ENCODE measurements around the gene TPRG1. TPM values are rescaled to one million over a fixed set of nuclear protein-coding genes. Genes with fewer than 3 reads are reported as not detected.

The TPRG1 gene
- total and polyA plus RNA-seq, 2 of the 4 experiments (the other 2 are of a cell fraction), result 0.17 TPM; not detected in 1

DNA sequence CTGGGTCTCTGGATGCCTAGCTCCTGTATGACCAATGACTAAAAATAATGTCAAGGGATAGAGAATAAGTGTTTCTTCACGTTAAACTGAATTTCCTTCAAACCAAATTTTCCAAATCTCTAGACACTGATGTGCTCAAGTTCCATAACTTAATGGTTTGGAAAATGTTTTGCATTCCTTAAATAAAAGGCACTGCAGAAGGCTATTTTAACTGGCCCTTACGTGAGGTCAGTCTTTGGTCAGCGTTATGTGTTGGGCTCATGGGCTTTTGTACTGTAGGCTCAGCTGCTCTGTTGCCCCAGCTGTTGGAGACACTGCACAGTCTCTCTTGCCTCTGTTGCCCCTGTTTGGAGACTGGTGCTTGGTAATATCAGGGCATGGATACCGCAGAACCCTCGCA lies 188.5 kb downstream of the TPRG1 start:
- CTCF ChIA-PET, result interaction anchor here (0.6 kb wide), 1 partner anchor 246 kb away, joined by 6 read pairs; no protein-coding TSS in a partner anchor
- BruUV-seq (replicated peaks), result no TSS peak

More for the DNA sequence above, 188.5 kb downstream of the TPRG1 start:
- no peak overlapping the region for H4K8ac ChIP-seq (ENCODE audit: low read depth in 2 of 2, low read length in 2 of 2)
- H3K27ac ChIP-seq (ENCODE audit: insufficient read depth, low read length), result no peak overlapping the region
- DNase-seq (no peak), ATAC-seq (ENCODE audit: low read depth) (no peak)
- no peak overlapping the region for H2BK5ac ChIP-seq (ENCODE audit: low read depth, low read length, poor library complexity, severe bottlenecking)
- H3K79me1 ChIP-seq (ENCODE audit: low read depth in 1 of 2, low read length in 2 of 2), result no peaks in the 10 kb centered on the region
- H2BK15ac ChIP-seq (ENCODE audit: low read depth, low read length), result no peak overlapping the region
- peaks cover 5% of the 10 kb centered on the region; the same call in 1 of the 2 replicates for H3K4me1 ChIP-seq (ENCODE audit: control insufficient read depth, insufficient read depth, low read length)
- no peak overlapping the region for H3K14ac ChIP-seq (replicated peaks; ENCODE audit: low read depth, low read length)
- intact Hi-C loops (cut with micrococcal nuclease) (no loop called here), dilution Hi-C loops (cut with HindIII; ENCODE audit: low sequenced_read_pairs, unreplicated experiment) (no loop called here), in situ Hi-C loops (cut with MboI; ENCODE audit: low sequenced_read_pairs) (no loop called here)
- no peak overlapping the region for H2AK5ac ChIP-seq (ENCODE audit: low read depth, low read length)
- H3K9me1 ChIP-seq (ENCODE audit: insufficient read depth, low read length), result no peaks in the 10 kb centered on the region
- H3K36me3 ChIP-seq (ENCODE audit: control insufficient read depth, insufficient read depth, low read length), result no peaks in the 10 kb centered on the region
- no peaks in the 10 kb centered on the region for H3K9me3 ChIP-seq (ENCODE audit: control insufficient read depth, insufficient read depth, low read length)
- H2AFZ ChIP-seq (replicated peaks; ENCODE audit: low read length, poor library complexity), result no peak overlapping the region
- H3K56ac ChIP-seq (ENCODE audit: extremely low read depth, insufficient read depth, low read length), result no peak overlapping the region
- no peak overlapping the region for H2BK120ac ChIP-seq (ENCODE audit: low read depth, low read length)
- no peak overlapping the region for H3K4ac ChIP-seq (ENCODE audit: low read depth, low read length)
- H3K4me3 ChIP-seq (ENCODE audit: insufficient read depth, low read depth, low read length), result no peak overlapping the region
- H3K9ac ChIP-seq (ENCODE audit: low read depth, low read length), result no peak overlapping the region
- H3K18ac ChIP-seq (ENCODE audit: low read depth, low read length), result no peak overlapping the region
- no peak overlapping the region for H3K23ac ChIP-seq (ENCODE audit: low read depth, low read length)
- no peak overlapping the region for H3K4me2 ChIP-seq (ENCODE audit: low read depth, low read length)
- no peak overlapping the region for H2BK20ac ChIP-seq (ENCODE audit: low read depth, low read length)
- no peak overlapping the region for H4K5ac ChIP-seq (ENCODE audit: low read depth, low read length)
- H3K27me3 ChIP-seq (ENCODE audit: control insufficient read depth, insufficient read depth, low read length), result peaks cover 3% of the 10 kb centered on the region
- 75% methylated on average over 2 of the region's 5 CpGs; no CpG with 5 or more reads in 1 of the 2 experiments for WGBS, 2 experiments (ENCODE audit: extremely low coverage in 2 of 2, insufficient read length in 1 of 2)
- no peak overlapping the region for H4K91ac ChIP-seq (ENCODE audit: insufficient read depth, low read depth, low read length)
- TF ChIP-seq CTCF (conservative IDR thresholded peaks at IDR 0.05; ENCODE audit: low read depth, low read length), result no peak
- TF ChIP-seq USF2 (IDR thresholded peaks at IDR 0.05; ENCODE audit: low read depth, low read length), result no peak
- TF ChIP-seq SMC3 (IDR thresholded peaks at IDR 0.05; ENCODE audit: low read depth, low read length), result no peak
- TF ChIP-seq MAFK (IDR thresholded peaks at IDR 0.05; ENCODE audit: low read depth, low read length), result no peak
- TF ChIP-seq ELK1 (IDR thresholded peaks at IDR 0.05; ENCODE audit: borderline replicate concordance, low read depth, low read length), result no peak
- TF ChIP-seq RFX5 (IDR thresholded peaks at IDR 0.05; ENCODE audit: low read depth, low read length), result no peak
- TF ChIP-seq CEBPB (IDR thresholded peaks at IDR 0.05; ENCODE audit: low read depth, low read length), result no peak
- TF ChIP-seq FOS (IDR thresholded peaks at IDR 0.05; ENCODE audit: low read depth, low read length), result no peak
- TF ChIP-seq MXI1 (IDR thresholded peaks at IDR 0.05; ENCODE audit: borderline replicate concordance, low read depth, low read length), result no peak
- TF ChIP-seq CHD1 (IDR thresholded peaks at IDR 0.05; ENCODE audit: low read depth, low read length), result no peak
- no peak for TF ChIP-seq RAD21 (IDR thresholded peaks at IDR 0.05; ENCODE audit: low read length)
- TF ChIP-seq BHLHE40 (IDR thresholded peaks at IDR 0.05; ENCODE audit: low read depth, low read length), result no peak
- TF ChIP-seq POLR2A (IDR thresholded peaks at IDR 0.05; ENCODE audit: low read depth, low read length), result no peak
- no peaks in the 10 kb centered on the region for H4K20me1 ChIP-seq (ENCODE audit: insufficient read depth, low read length)
- POLR2A ChIA-PET (ENCODE audit: unreplicated experiment), result no interaction called here
- H2AK9ac ChIP-seq (replicated peaks; ENCODE audit: low read depth, low read length, poor library complexity), result no peak overlapping the region
